Muscle of back (tissue), 11 donors: ENCODE results near the gene PHLPP2. TPM values are rescaled to one million over a fixed set of nuclear protein-coding genes. Genes with fewer than 3 reads are reported as not detected.
"Not testable (repeated sequence)": the region's sequence is repeated elsewhere in the genome, so short reads cannot be mapped to it uniquely, and the experiment has no call there.

Source experiments
- DNase-seq, 3 donors: peaks; one replicate each; pipeline versions ENCODE4 v3.0.0 to v3.0.0-alpha.2; 2013
- polyA plus RNA-seq, 10 donors: library from polyadenylated mRNA; unstranded; fragments of 120-200 nt; gene quantifications; one replicate each; pipeline ENCODE4 v1.2.1, GENCODE V29; 2013; ENCODE audit not compliant: insufficient read length in 10 of 10

PHLPP2 gene
- polyA plus RNA-seq, 10 donors, result 4.9 to 7.8 (median 6.3) TPM

DNA sequence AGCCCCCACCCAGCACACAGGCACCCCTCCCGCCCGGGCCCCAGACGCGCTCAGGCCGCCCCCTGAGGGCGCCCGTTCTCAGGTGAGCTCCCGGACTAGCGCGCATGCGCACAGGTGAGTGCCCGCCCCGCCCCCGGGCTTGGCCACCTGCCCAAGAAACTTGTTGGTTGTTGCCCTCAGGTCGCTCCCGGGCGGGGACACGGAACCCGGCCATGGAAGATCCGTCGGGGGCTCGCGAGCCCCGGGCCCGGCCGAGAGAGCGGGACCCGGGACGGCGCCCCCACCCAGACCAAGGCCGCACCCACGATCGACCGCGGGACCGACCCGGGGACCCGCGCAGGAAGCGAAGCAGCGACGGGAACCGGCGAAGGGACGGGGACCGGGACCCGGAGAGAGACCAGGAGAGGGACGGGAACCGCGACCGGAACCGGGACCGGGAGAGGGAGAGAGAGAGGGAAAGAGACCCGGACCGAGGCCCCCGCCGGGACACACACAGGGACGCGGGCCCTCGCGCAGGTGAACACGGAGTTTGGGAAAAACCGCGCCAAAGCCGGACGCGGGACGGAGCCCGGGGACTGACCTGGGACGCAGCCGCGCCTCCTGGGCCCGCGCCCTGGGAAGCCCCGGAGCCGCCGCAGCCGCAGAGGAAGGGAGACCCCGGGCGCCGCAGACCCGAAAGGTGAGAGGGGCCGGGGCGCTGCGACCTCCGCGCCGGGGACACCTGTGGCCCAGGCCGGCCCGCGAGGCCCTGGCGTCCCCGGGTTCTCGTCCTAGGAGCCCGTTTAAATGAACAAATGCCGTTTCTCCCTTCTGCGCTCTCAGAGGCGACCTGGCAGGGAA is 98.3 kb downstream of the PHLPP2 start, which contains the start of gene MARVELD3:
MARVELD3 (plus strand) TSS at position 167 of the 840 bp plus-strand sequence; CDS start at position 213, 46 bp downstream.
- peak in 1 of 3 donors; percentile 16 for DNase-seq

GRCh38 chr16:71625113-71625850 is 99.2 kb downstream of the PHLPP2 start:
- DNase-seq, result no peak

DNA sequence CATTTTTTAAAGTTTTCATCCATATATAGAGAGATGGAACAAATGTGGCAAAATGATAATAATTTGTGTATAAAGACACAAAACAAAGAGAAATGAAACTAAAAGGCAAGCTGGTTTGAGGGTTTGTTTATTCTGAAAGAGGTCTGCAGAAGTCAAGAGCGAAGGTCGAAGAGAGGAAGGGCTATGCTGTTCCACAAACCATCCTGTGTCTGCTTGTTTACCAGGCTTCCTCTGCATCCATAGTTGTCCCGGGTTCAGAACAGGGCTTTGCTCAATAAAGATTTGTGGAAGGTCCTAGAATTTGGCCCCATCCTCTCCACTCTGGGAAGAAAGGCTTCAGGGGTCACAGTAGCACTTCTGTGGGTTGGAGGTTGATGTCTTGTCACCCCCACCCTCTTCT is 100.9 kb downstream of the PHLPP2 start:
- DNase-seq, result no peak

DNA sequence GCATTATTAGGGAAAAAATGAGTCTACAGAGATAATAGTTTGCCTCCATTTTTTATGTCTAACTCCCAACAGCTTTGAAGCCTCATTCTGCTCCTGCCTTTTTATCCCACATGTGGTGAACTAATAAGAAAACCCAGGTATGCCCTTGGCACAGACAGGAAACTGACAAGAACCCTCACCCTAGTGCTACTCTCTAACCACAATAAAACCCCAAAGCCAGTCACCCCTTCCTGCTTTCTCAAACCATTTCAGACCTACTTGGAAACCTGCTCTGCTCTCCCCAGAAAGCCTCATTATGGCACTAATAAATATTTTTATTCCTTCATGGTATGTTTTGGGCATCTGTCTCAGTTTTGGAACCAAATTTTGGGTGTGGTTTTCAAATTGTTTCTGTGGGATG is 102.4 kb downstream of the PHLPP2 start:
- no peak for DNase-seq

DNA sequence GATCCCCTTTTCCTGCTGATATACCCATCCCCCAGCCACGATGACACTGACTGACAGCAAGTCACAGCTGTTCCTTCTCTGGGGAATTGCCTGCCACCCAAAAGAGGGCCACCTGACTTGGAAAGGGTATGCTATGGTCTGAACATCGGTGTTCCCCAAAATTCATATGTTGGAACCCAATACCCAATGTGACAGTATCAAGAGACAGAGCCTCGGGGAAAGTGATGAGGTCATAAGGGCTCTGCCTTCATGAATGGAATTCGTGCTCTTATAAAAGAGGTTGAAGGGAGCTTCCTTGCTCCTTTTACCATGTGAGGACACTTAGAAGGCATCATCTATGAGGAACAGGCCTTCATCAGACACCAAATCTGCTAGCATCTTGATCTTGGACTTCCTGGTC is 106.1 kb downstream of the PHLPP2 start:
- no peak for DNase-seq

DNA sequence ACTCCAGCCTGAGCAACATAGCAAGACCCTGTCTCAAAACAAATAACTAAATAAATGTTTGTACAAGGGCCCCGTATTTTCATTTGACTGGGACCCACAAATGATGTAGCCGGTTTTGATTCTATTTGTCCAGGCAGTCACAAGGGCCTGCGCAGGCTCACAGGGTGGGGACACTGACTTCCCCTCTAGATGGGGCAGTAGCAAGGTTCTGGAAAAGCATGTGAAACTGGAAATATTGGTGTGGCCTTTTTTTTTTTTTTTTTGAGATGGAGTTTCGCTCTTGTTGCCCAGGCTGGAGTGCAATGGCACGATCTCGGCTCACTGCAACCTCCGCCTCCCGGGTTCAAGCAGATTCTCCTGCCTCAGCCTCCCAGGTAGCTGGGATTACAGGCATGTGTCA is 109.5 kb downstream of the PHLPP2 start:
- not testable (repeated sequence) for DNase-seq

DNA sequence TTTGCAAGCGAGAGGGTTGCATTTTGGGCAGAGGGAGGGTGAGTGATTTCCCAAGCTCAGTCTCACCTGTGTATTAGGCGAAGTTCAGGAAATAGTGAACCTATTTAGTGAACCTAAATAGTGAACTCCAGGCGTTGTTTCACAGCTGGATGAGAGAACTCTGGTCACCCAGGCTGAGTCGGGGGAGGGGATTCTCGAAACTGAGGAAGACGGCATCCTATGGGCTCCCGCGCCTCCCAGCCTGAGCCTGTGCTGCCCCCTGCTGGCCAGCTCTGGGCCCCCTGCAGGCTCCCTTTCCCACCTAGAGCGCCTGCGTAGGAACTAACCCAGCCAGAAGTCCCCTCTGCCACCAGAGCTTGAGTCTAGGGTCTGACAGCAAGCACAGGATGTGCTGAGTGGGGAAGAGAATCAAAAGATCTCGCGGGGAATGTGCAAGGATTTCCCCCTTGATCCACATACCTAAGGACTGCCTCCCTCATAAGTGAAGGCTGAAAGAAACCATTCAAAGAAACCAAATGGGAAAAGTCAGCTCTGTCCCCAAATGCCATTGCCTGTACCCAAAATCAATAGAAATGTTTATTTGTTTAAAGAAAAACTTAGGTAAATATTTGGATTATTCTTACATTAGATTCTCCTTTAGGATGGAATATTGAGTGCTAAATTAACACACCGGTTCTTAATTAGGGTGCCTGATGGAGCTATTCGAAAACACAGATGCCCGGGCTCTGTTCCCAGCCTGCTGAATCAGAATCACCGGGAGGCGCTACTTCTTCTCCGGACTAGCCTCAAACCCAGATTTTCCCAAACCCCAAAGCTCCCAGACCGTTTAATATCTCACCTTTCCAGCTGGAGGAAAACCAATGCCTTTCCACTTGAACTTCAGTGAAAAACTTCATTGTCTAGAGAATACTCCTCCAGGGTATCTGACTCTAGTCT is 113.3 kb downstream of the PHLPP2 start:
- peak; percentile 7 to 57 (median 40) for DNase-seq

DNA sequence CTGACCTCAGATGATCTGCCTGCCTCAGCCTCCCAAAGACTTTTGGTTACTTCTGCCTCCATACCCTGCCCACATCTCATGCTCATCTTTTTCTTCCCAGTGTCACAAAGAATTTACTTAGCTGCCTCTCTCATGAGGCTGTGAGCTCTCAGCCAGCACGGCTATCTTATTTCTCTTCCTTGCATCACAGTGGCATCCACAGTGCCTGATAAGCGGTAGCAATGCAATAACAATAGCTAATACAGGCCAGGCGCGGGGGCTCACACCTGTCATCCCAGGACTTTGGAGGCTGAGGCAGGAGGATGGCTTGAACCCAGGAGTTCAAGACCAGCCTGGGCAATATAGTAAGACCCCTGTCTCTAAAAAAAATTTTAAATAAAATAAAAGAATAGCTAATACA is 114.1 kb downstream of the PHLPP2 start:
- no peak for DNase-seq

DNA sequence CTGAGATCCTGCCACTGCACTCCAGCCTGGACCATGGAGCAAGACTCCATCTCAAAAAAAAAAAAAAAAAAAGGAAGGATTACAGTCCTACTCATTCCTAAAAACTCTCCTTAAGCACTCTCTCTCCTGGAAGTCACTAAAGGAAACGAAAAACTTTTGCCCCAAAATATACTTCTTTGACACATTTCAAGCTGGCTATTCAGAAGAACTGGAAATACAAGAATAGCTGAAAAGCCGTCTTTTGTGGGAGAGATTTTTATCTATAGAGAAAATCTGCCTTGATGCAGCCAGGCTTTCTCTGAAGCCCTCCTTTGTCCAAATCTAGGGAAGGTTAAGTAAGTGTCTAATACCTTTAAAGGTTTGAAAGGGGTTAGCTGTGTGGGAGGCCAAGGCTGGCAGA is 115.4 kb downstream of the PHLPP2 start:
- DNase-seq, result no peak

DNA sequence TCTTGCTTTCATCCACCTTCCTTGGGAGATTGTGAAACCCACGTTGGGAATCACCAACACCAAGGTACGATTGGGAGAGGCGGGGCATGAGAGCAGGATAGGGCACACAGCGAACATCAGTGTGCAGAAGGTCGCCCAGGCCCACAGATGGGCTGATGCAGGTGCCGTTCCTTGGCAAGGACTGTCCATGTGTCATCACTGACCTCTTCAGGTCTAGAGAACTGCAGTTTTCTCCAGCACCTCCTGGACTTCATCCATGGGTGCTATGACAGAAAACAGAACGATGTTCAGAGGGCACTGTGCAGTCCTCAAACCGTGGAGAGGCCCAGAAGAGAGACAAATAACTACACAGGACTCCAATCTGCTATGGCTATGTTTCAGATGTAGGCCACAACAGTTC is 123.7 kb downstream of the PHLPP2 start:
- no peak for DNase-seq

DNA sequence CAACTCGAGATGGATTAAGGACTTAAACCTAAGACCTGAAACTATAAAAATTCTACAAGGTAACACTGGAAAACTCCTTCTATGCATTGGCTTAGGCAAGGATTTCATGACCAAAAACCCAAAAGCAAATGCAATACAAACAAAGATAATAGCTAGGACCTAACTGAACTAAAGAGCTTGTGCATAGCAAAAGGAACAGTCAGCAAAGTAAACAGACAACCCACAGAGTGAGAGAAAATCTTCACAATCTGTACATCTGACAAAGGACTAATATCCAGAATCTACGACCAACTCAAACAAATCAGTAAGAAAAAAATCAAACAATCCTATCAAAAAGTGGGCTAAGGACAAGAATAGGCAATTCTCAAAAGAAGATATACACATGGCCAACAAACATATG is 126.1 kb downstream of the PHLPP2 start:
- not testable (repeated sequence) for DNase-seq

- not testable (repeated sequence) for DNase-seq
These were observed 129.1 kb downstream of the PHLPP2 start for GRCh38 chr16:71595340-71595826.

Other genes starting within 250 kb of the PHLPP2 start
- gene ZNF19, start 235.4 kb downstream of the PHLPP2 start, polyA plus RNA-seq, result 1 to 10 TPM; 1.7 to 3.5 (median 2.5) TPM
- under 1 TPM in 2 of 10 donors, not detected in 8; 0.08 to 0.09 TPM for gene CHST4, start 198.3 kb downstream of the PHLPP2 start, polyA plus RNA-seq
- gene TAT, start 147.6 kb downstream of the PHLPP2 start, polyA plus RNA-seq, result under 1 TPM in 1 of 10 donors, not detected in 9; 0.05 TPM
- gene MARVELD3, start 98.5 kb downstream of the PHLPP2 start, polyA plus RNA-seq, result 1 to 10 TPM in 2 of 10 donors, under 1 TPM in 7, not detected in 1; 0.24 to 1.6 (median 0.40) TPM
- gene AP1G1, start 84.1 kb upstream of the PHLPP2 start, polyA plus RNA-seq, result 10 to 100 TPM; 32.9 to 54.3 (median 42.7) TPM
- gene ATXN1L, start 121.3 kb upstream of the PHLPP2 start, polyA plus RNA-seq, result 10 to 100 TPM; 15.8 to 21.0 (median 18.4) TPM
- gene ZNF821, start 159.5 kb upstream of the PHLPP2 start, polyA plus RNA-seq, result 10 to 100 TPM in 2 of 10 donors, 1 to 10 TPM in 8; 7.5 to 11.0 (median 8.6) TPM
- 100 to 1,000 TPM; 116 to 209 (median 161) TPM for gene IST1, start 170.8 kb upstream of the PHLPP2 start, polyA plus RNA-seq